SU-DHL-6 (cell line): Measurements from ENCODE around the gene LRRC10.

ENCODE experiments used
- H2AFZ ChIP-seq: fragments of 200-600 bp; sonication (generic); 2 replicates; pipeline ENCODE4 v1.6.1; 2014; ENCODE audit warnings: low read depth, mild to moderate bottlenecking, moderate library complexity, mixed read lengths, antibody characterized with exemption, low read length; ENCODE audit not compliant: severe bottlenecking
- H3F3A ChIP-seq: fragments of 200-600 bp; shearing (Covaris generic); 2 replicates; pipeline ENCODE4 v1.6.0; 2016; ENCODE audit warnings: antibody characterized with exemption, mild to moderate bottlenecking; ENCODE audit not compliant: insufficient read depth
- H3K27ac ChIP-seq: fragments of 200-600 bp; sonication (generic); 2 replicates; pipeline ENCODE4 v1.5.1; 2016; ENCODE audit warnings: low read depth, mild to moderate bottlenecking, low read length, moderate library complexity, mixed read lengths
- H3K27me3 ChIP-seq: fragments of 200-600 bp; sonication (generic), shearing (Covaris generic); 2 replicates; pipeline ENCODE4 v1.6.0; 2014; ENCODE audit warnings: mild to moderate bottlenecking, low read length
- H3K36me3 ChIP-seq: fragments of 200-600 bp; sonication (generic); 2 replicates; pipeline ENCODE4 v1.6.1; 2014; ENCODE audit warnings: mild to moderate bottlenecking, low read length, mixed read lengths
- H3K4me2 ChIP-seq: fragments of 300-600, 200-600 bp; shearing (Covaris generic), sonication (generic); 2 replicates; pipeline ENCODE4 v1.6.0; 2014; ENCODE audit warnings: low read length, low read depth, mild to moderate bottlenecking; ENCODE audit not compliant: poor library complexity, severe bottlenecking
- H3K4me3 ChIP-seq: fragments of 200-600 bp; sonication (generic); 2 replicates; pipeline ENCODE4 v1.5.1; 2014; ENCODE audit warnings: antibody characterized with exemption, low read length, mild to moderate bottlenecking, mixed read lengths; ENCODE audit not compliant: insufficient read depth, poor library complexity, severe bottlenecking
- H3K79me2 ChIP-seq: fragments of 200-600 bp; sonication (generic); 2 replicates; pipeline ENCODE4 v1.6.1; 2014; ENCODE audit warnings: mild to moderate bottlenecking, low read length, moderate library complexity; ENCODE audit not compliant: insufficient read depth
- H3K9ac ChIP-seq: fragments of 200-600 bp; sonication (generic); 2 replicates; pipeline ENCODE4 v1.7.0; 2014; ENCODE audit warnings: mild to moderate bottlenecking, low read length
- H3K9me2 ChIP-seq: fragments of 200-600 bp; sonication (generic); replicated peaks from 2 replicates; pipeline ENCODE4 v1.6.1; 2014; ENCODE audit warnings: low read length; ENCODE audit not compliant: insufficient read depth
- H3K9me3 ChIP-seq: fragments of 200-600 bp; sonication (generic); 2 replicates; pipeline ENCODE4 v1.6.1; 2014; ENCODE audit warnings: low read length, mixed read lengths; ENCODE audit not compliant: insufficient read depth
- H4K20me1 ChIP-seq: fragments of 200-600 bp; sonication (generic); 2 replicates; pipeline ENCODE4 v1.6.1; 2014; ENCODE audit warnings: low read depth, mild to moderate bottlenecking, antibody characterized with exemption, low read length, moderate library complexity, mixed read lengths
- CTCF ChIP-seq: fragments of 200-600 bp; sonication (generic); IDR thresholded peaks from one replicate; pipeline ENCODE4 v1.5.1; 2017; ENCODE audit warnings: antibody characterized with exemption, mild to moderate bottlenecking, low read length, moderate library complexity; ENCODE audit not compliant: insufficient read depth, poor library complexity, severe bottlenecking
- EZH2phosphoT487 ChIP-seq: fragments of 200-600 bp; sonication (generic), shearing (Covaris generic); conservative IDR thresholded peaks from 2 replicates; pipeline ENCODE4 v1.6.1; 2018; ENCODE audit warnings: mild to moderate bottlenecking, antibody characterized with exemption, low read length, moderate library complexity, mixed read lengths

The LRRC10 gene

GRCh38 chr12:69620921-69621320 lies 10.2 kb upstream of the LRRC10 start:
- Histone ChIP-seq H3K27ac (no peak overlapping the region), H3K9me3 (no peaks in the 10 kb centered on the region), H3K9ac (no peak overlapping the region), H2AFZ (no peak overlapping the region), H3K79me2 (no peaks in the 10 kb centered on the region), H3K9me2 (no peaks in the 10 kb centered on the region), H3K36me3 (no peaks in the 10 kb centered on the region), H3K4me3 (no peak overlapping the region), H3F3A (no peaks in the 10 kb centered on the region), H3K27me3 (no peaks in the 10 kb centered on the region), H4K20me1 (no peaks in the 10 kb centered on the region), H3K4me2 (no peak overlapping the region)
- TF ChIP-seq CTCF (no peak), EZH2phosphoT487 (no peak)

GRCh38 chr12:69620077-69620476 lies 9.4 kb upstream of the LRRC10 start:
- no peak overlapping the region for H3K4me2 ChIP-seq
- H3K9me3 ChIP-seq, result no peaks in the 10 kb centered on the region
- TF ChIP-seq CTCF, result no peak
- no peak for TF ChIP-seq EZH2phosphoT487
- H3K27me3 ChIP-seq, result no peaks in the 10 kb centered on the region
- no peaks in the 10 kb centered on the region for H3K9me2 ChIP-seq
- no peak overlapping the region for H2AFZ ChIP-seq
- no peak overlapping the region for H3K9ac ChIP-seq
- no peaks in the 10 kb centered on the region for H3K36me3 ChIP-seq
- no peaks in the 10 kb centered on the region for H3F3A ChIP-seq
- no peaks in the 10 kb centered on the region for H4K20me1 ChIP-seq
- H3K79me2 ChIP-seq, result no peaks in the 10 kb centered on the region
- no peak overlapping the region for H3K4me3 ChIP-seq
- H3K27ac ChIP-seq, result no peak overlapping the region

GRCh38 chr12:69619050-69619449 lies 8.3 kb upstream of the LRRC10 start:
- Histone ChIP-seq H3K9me2 (no peaks in the 10 kb centered on the region), H3K4me3 (no peak overlapping the region), H3K9ac (no peak overlapping the region), H2AFZ (no peak overlapping the region), H3K36me3 (no peaks in the 10 kb centered on the region), H4K20me1 (no peaks in the 10 kb centered on the region), H3K79me2 (no peaks in the 10 kb centered on the region), H3K27ac (no peak overlapping the region), H3K9me3 (no peaks in the 10 kb centered on the region), H3K4me2 (no peak overlapping the region), H3K27me3 (no peaks in the 10 kb centered on the region), H3F3A (no peaks in the 10 kb centered on the region)
- TF ChIP-seq EZH2phosphoT487 (no peak), CTCF (no peak)
